Measurements from ENCODE around the gene TYRO3. TPM values are rescaled to one million over a fixed set of nuclear protein-coding genes. Genes with fewer than 3 reads are reported as not detected.
A peak's percentile ranks its signal among the peaks of the same experiment; 100 is the strongest.

Gene TYRO3
- total and polyA plus RNA-seq, 2 of the 13 experiments (the other 11 are each of a cell fraction or from before 2014, with no cell fraction given): 24.0 to 43.6 TPM

GRCh38 chr15:41585127-41586047 is 26.4 kb downstream of the TYRO3 start (continued):
- no peak for TF ChIP-seq ZNF788 (CRISPR knock-in tag; IDR thresholded peaks at IDR 0.05; ENCODE audit: borderline replicate concordance)
- peak; percentile 47; the same call in 1 of the 2 replicates for TF ChIP-seq ZNF777 (CRISPR knock-in tag; IDR thresholded peaks at IDR 0.05)
- TF ChIP-seq MEF2D (CRISPR knock-in tag; IDR thresholded peaks at IDR 0.05): no peak
- no peak for TF ChIP-seq LBX2 (CRISPR knock-in tag; IDR thresholded peaks at IDR 0.05; ENCODE audit: borderline replicate concordance)
- no peak for TF ChIP-seq ZNF3 (CRISPR knock-in tag; IDR thresholded peaks at IDR 0.05)
- TF ChIP-seq HNRNPK (IDR thresholded peaks at IDR 0.05; ENCODE audit: low read depth, low read length, poor library complexity, severe bottlenecking): no peak
- no peak for TF ChIP-seq ZNF569 (CRISPR knock-in tag; IDR thresholded peaks at IDR 0.05; ENCODE audit: borderline replicate concordance)
- no peak for TF ChIP-seq MIXL1 (CRISPR knock-in tag; IDR thresholded peaks at IDR 0.05)
- peak; percentile 50 for TF ChIP-seq GATAD2A (CRISPR knock-in tag; IDR thresholded peaks at IDR 0.05)
- TF ChIP-seq NFKB2 (CRISPR knock-in tag; IDR thresholded peaks at IDR 0.05; ENCODE audit: borderline replicate concordance): no peak
- TF ChIP-seq TBP (CRISPR knock-in tag; IDR thresholded peaks at IDR 0.05): no peak
- TF ChIP-seq ATF5 (CRISPR knock-in tag; IDR thresholded peaks at IDR 0.05; ENCODE audit: low read depth): no peak
- TF ChIP-seq KLF11 (CRISPR knock-in tag; IDR thresholded peaks at IDR 0.05): no peak
- no peak for TF ChIP-seq ZMAT5 (CRISPR knock-in tag; IDR thresholded peaks at IDR 0.05; ENCODE audit: borderline replicate concordance, low read depth)
- no peak for TF ChIP-seq TEF (CRISPR knock-in tag; IDR thresholded peaks at IDR 0.05)
- no peak for TF ChIP-seq ZNF740 (CRISPR knock-in tag; IDR thresholded peaks at IDR 0.05)
- TF ChIP-seq ZNF382 (CRISPR knock-in tag; IDR thresholded peaks at IDR 0.05; ENCODE audit: borderline replicate concordance): no peak
- TF ChIP-seq THAP11 (CRISPR knock-in tag; IDR thresholded peaks at IDR 0.05): no peak
- TF ChIP-seq GMEB2 (CRISPR knock-in tag; IDR thresholded peaks at IDR 0.05; ENCODE audit: low read depth): no peak
- TF ChIP-seq ZFX (CRISPR knock-in tag; IDR thresholded peaks at IDR 0.05; ENCODE audit: low read depth): peak; percentile 86
- TF ChIP-seq UBTF (CRISPR knock-in tag; IDR thresholded peaks at IDR 0.05): peak; percentile 78; the same call in 1 of the 2 replicates
- TF ChIP-seq STAG1 (CRISPR knock-in tag; IDR thresholded peaks at IDR 0.05): no peak
- no peak for TF ChIP-seq CAMTA2 (CRISPR knock-in tag; IDR thresholded peaks at IDR 0.05; ENCODE audit: borderline replicate concordance)
- TF ChIP-seq EEA1 (CRISPR knock-in tag; IDR thresholded peaks at IDR 0.05; ENCODE audit: borderline replicate concordance): no peak

Data from HepG2 (cell line).